Fibroblast of peridontal ligament (primary cell): ENCODE measurements around the gene TNFRSF9.
"Not testable (repeated sequence)": the region's sequence is repeated elsewhere in the genome, so short reads cannot be mapped to it uniquely, and the experiment has no call there.

Experiments used
- DNase-seq: peaks from one replicate; pipeline ENCODE4 v3.0.0-alpha.2; 2010; ENCODE audit errors: extremely low read depth

Gene TNFRSF9

GRCh38 chr1:7940745-7941436 is at the start of gene TNFRSF9:
Gene TNFRSF9, minus strand, starts transcription at chr1:7940839. Its CDS starts 845 bp downstream, at chr1:7939994.
- no peak for DNase-seq

- DNase-seq, result peak; percentile 39
These were observed 49.3 kb upstream of the TNFRSF9 start for GRCh38 chr1:7989762-7990428.

- DNase-seq, result no peak
These were observed 47.9 kb upstream of the TNFRSF9 start for GRCh38 chr1:7988576-7988975.

- DNase-seq, result no peak
These were observed 46.9 kb upstream of the TNFRSF9 start for GRCh38 chr1:7987528-7987927.

- DNase-seq, result no peak
These were observed 45.4 kb upstream of the TNFRSF9 start for GRCh38 chr1:7985851-7986612.

- no peak for DNase-seq
These were observed 44.2 kb upstream of the TNFRSF9 start for GRCh38 chr1:7984811-7985210.

- DNase-seq, result no peak
These were observed 42.6 kb upstream of the TNFRSF9 start for GRCh38 chr1:7983086-7983778.

GRCh38 chr1:7980984-7981383 is 40.3 kb upstream of the TNFRSF9 start:
- no peak for DNase-seq

- peak; percentile 74 for DNase-seq
These were observed 34.7 kb upstream of the TNFRSF9 start for GRCh38 chr1:7975212-7975865.

GRCh38 chr1:7973086-7973485 is 32.4 kb upstream of the TNFRSF9 start:
- no peak for DNase-seq

- DNase-seq, result no peak
These were observed 31.6 kb upstream of the TNFRSF9 start for GRCh38 chr1:7972285-7972684.

GRCh38 chr1:7971024-7971423 is 30.4 kb upstream of the TNFRSF9 start:
- DNase-seq, result no peak

- no peak for DNase-seq
These were observed 29.6 kb upstream of the TNFRSF9 start for GRCh38 chr1:7970246-7970645.

GRCh38 chr1:7967651-7968050 is 27.0 kb upstream of the TNFRSF9 start:
- no peak for DNase-seq

- no peak for DNase-seq
These were observed 26.6 kb upstream of the TNFRSF9 start for GRCh38 chr1:7967196-7967595.

GRCh38 chr1:7964476-7964875 is 23.8 kb upstream of the TNFRSF9 start:
- DNase-seq, result no peak

GRCh38 chr1:7963841-7964240 is 23.2 kb upstream of the TNFRSF9 start:
- DNase-seq, result not testable (repeated sequence)

- not testable (repeated sequence) for DNase-seq
These were observed 22.7 kb upstream of the TNFRSF9 start for GRCh38 chr1:7963378-7963730.

GRCh38 chr1:7962636-7963377 is 22.2 kb upstream of the TNFRSF9 start:
- DNase-seq, result no peak

GRCh38 chr1:7962014-7962335 is 21.3 kb upstream of the TNFRSF9 start:
- DNase-seq, result peak; percentile 47
